HG03432 (cell line): ENCODE results near the gene UBL4B.

Experiments used
- ATAC-seq: cut with Tn5 transposase; IDR thresholded peaks from one replicate; pipeline ENCODE4 v1.9.1; 2021; ENCODE audit warnings: mild to moderate bottlenecking, moderate library complexity; ENCODE audit not compliant: unreplicated experiment

UBL4B gene

DNA sequence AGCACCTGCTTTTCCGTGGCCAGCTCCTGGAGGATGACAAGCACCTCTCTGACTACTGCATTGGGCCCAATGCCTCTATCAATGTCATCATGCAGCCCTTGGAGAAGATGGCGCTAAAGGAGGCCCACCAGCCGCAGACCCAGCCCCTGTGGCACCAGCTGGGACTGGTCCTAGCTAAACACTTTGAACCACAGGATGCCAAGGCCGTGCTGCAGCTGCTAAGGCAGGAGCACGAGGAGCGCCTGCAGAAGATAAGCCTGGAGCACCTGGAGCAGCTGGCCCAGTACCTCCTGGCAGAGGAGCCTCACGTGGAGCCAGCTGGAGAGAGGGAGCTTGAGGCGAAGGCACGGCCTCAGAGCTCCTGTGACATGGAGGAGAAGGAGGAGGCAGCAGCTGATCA, 413 bp downstream of the UBL4B start:
- ATAC-seq, result no peak

DNA sequence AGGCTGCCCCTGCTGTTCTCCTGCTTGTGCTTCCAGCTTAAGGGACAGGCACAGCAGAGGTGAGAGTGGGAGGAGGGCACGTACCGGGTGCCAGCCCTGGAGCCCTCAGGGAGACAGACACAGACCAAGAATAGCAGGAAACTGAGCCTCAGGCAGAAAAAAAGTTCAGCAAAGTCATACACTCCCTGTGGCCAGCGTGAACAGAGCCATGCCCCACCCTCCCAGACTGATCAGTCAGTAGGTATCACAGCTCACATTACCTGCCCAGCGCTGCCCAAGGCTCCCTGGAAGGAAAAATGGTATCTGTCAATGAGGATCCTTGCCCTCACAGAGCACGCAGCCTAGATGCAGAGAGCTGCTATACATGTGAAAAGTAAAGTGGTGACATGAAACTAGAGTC, 1.3 kb downstream of the UBL4B start:
- ATAC-seq, result no peak

DNA sequence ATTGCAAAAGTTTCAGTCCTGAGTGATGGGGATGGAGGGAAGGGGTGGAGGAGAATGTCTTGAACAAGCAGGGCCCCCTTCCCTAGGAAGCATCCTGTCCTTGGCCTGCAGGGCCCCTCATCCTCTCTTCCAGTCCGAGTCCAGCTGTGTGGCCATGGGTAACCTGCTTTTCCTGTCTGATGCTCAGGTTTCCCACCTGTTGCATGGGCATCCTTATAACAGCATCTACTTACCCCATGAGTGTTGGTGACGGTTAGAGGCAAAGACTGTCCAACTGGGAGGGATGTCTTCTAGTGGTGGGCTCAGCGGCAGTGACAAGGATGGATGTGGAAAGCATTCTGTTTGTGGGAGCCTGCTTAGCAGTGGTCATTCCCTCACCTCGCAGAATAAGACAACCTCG, 1.9 kb downstream of the UBL4B start:
- ATAC-seq, result no peak

GRCh38 chr1:110114784-110115183, 2.5 kb downstream of the UBL4B start:
- no peak for ATAC-seq

GRCh38 chr1:110118636-110119396, 6.6 kb downstream of the UBL4B start:
- no peak for ATAC-seq

- no peak for ATAC-seq
These were observed 7.6 kb downstream of the UBL4B start for GRCh38 chr1:110119843-110120242.

GRCh38 chr1:110120960-110121561, 8.8 kb downstream of the UBL4B start:
- no peak for ATAC-seq

GRCh38 chr1:110123224-110123623, 11.0 kb downstream of the UBL4B start:
- ATAC-seq, result no peak

- ATAC-seq, result no peak
These were observed 13.6 kb downstream of the UBL4B start for GRCh38 chr1:110125810-110126209.

DNA sequence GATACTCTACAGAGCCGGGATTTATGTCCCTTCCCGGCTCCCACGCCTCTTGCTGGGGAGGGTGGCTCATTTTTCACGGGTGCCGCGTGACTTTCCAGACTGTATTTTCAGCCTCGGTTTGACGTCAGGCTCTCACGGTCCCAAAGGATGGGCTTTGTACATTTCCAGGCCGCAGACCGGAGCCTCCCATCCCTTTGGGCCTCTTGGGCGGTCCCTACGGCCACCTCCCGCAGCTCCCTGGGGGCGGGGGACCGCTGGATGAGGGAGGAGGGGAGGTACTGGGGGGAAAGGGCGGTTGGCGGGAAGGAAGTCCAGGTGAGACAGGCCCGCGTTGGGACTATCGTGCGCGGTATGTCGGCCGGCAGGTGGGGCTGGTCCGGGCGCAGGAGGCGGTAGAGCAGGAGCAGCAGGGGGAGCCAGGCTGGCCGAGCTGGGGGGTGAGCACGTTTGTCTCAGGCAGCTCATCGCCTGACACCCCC, 17.9 kb downstream of the UBL4B start:
- no peak for ATAC-seq

DNA sequence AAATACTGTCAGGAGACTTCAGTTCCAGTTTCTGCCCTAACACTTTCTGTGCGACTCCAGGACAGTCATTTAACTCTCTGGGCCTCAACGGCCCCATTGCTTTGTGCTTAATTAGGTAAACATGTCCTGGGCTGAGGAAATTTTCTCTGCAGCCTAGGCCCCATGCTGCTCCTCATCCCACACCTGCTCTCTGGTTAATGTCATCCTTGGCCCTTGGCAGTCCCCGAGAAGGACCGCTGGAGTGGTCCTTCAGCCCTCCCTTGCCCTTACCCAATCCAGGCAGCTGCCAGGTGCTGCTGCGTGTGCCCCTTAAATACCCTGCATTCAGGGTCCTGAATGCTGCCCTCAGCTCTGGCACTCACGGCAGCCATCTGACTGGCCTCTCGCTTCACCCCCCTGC, 18.7 kb downstream of the UBL4B start:
- no peak for ATAC-seq

- ATAC-seq, result no peak
These were observed 20.4 kb downstream of the UBL4B start for GRCh38 chr1:110132682-110133081.

DNA sequence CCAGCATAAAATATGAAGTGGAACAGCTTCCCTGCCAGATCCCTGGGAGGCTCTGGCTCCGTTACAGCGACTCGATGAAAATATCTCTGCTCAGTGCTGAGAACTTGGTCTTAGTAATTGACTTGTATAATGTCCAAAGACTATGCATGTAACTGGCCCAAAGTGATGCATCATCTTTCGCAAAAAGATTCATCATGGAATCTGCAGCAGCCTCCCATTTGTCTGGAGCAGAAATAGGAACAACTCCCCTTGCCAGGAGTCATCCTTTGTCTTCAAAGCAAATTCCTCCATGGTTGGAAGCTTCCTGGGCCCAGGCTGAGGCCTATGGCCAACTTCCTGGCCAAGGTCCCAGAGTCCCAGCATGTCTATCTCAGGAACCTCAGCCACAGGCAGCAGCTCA, 21.2 kb downstream of the UBL4B start:
- ATAC-seq, result no peak

GRCh38 chr1:110134050-110134595, 21.9 kb downstream of the UBL4B start:
- ATAC-seq, result no peak

GRCh38 chr1:110135246-110135645, 23.0 kb downstream of the UBL4B start:
- no peak for ATAC-seq

DNA sequence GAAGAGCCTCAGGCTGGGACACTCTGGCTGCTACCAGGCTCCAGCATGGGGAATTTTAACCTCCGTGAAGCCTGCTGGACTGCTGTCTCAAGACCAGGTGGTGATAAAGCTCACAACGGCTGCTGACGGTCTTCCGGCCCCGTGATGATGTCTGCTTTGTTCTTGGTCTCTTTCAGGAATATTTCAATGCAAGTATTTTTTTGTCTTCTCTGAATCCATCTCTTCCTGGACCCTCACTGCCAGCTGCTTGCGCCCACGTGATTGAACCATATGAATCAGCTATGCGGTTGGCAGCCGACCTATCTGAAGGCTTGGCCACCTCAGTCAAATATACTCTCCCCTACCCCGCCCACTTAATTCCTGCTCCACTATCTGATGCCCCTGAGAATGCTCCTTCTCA, 23.4 kb downstream of the UBL4B start:
- ATAC-seq, result no peak

DNA sequence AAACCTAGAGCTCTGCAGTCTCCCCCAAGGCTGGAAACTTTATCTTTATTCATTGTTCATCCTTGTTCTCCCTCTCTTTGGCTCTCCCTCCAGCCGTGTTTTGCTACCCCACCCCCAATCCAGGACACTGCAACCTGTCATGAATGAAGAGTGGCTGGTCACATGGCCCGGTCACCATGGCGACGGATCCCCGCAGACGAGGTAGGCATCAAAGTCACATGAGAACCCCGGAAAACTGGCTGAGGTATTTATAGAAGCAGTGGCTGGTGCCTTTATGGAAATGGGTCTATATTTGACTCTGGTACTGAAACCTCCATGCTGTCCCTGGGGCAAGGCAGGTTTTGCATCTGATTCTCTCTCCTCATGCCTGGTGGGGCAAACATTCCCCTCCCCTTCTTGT, 24.7 kb downstream of the UBL4B start:
- ATAC-seq, result no peak

- no peak for ATAC-seq
These were observed 26.7 kb downstream of the UBL4B start for GRCh38 chr1:110138956-110139355.

- ATAC-seq, result no peak
These were observed 32.1 kb downstream of the UBL4B start for GRCh38 chr1:110144366-110144765.

- no peak for ATAC-seq
These were observed 36.7 kb downstream of the UBL4B start for GRCh38 chr1:110148961-110149360.

DNA sequence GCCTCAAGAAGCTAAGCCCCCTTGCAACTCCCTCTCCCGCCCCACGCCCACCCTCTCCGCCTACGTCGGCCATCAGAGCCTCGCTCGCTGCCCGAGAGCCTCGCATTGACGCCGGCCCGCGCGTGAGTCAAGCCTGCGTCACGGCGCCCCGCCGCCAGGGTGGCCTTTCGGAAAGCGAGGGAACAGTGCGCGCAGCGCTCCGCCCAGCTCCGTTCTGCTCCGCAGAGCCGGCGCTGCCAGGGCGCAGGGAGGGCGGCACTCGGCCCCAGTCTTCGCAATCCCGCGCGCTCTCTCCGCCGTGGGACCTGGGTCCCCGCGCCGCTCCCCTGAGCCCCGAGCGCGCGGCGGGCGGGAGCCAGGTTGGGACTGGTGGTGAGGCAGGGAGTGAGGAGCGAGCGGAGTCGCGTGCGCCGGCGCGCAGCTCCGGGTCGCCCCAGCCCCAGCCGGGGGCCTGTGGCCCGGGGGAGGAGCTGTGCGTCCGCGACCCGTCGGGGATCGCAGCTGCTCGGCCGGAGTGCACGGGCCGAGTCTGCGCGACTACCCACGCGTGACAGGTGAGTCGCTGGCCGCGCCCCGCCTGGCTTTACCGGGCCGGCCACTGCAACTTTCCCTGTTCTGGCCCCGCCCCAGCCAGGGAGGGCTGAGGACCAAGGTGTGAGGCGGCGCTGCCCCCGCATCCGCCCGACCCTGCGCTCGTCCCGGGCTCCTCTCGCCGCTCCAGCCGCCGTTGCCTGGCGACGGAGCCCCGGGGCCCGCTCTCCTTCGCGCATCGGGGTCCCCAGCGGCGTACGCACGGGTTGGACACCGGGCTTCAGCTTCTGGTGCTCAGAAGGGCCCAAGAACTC, 38.3 kb downstream of the UBL4B start, which contains the start of gene SLC6A17:
Gene SLC6A17 (plus strand): TSS at position 165 of the 845 bp plus-strand sequence. CDS start 16,436 bp downstream, outside the sequence.
- no peak for ATAC-seq
